Neural progenitor cell (in vitro differentiated cells): ENCODE data around the gene METTL6.

ENCODE experiments used
- CTCF ChIP-seq: fragments of 200-600 bp; sonication (generic); IDR thresholded peaks from 2 replicates; pipeline ENCODE4 v1.5.1; 2017; ENCODE audit warnings: antibody characterized with exemption, mild to moderate bottlenecking
- EZH2 ChIP-seq: fragments of 200-600 bp; sonication (generic); IDR thresholded peaks from 2 replicates; pipeline ENCODE4 v1.6.1; 2017; ENCODE audit warnings: antibody characterized with exemption, mild to moderate bottlenecking, moderate library complexity

GRCh38 chr3:15409774-15410173 is 17.6 kb downstream of the METTL6 start:
- no peak for TF ChIP-seq CTCF
- no peak for TF ChIP-seq EZH2
